Liver (tissue), 3 donors: ENCODE measurements around the gene HEPN1.

Experiments used
- FOXA1 ChIP-seq: IDR thresholded peaks from 2 replicates; pipeline ENCODE4 v1.6.1; 2016; ENCODE audit warnings: antibody characterized with exemption
- JUND ChIP-seq, 2 donors: IDR thresholded peaks; 2 replicates each; pipeline ENCODE4 v1.6.1; 2016; ENCODE audit warnings: antibody characterized with exemption in 2 of 2
- RXRA ChIP-seq, 2 donors: IDR thresholded peaks; 2 replicates each; pipeline ENCODE4 v1.6.1; 2017 to 2018; ENCODE audit warnings: antibody characterized with exemption in 2 of 2, mild to moderate bottlenecking in 1 of 2
- SP1 ChIP-seq: IDR thresholded peaks from 2 replicates; pipeline ENCODE4 v1.6.1; 2018; ENCODE audit warnings: antibody characterized with exemption, mild to moderate bottlenecking
- TF ChIP-seq, protein P1 (sequence below): fragments of 150-350 bp; IDR thresholded peaks from 2 replicates; pipeline ENCODE4 v1.5.1; 2017; ENCODE audit warnings: improper control_type of control experiment, low read depth, low read length; ENCODE audit not compliant: missing input control
- TF ChIP-seq, protein P2 (sequence below): IDR thresholded peaks from 2 replicates; pipeline ENCODE4 v1.6.1; 2016; ENCODE audit warnings: antibody characterized with exemption
- donor health status: healthy.
- donor health status: healthy.

GRCh38 chr11:124892750-124893454 is 26.1 kb upstream of the HEPN1 start:
- no peak for TF ChIP-seq JUND (IDR thresholded peaks at IDR 0.05)
- TF ChIP-seq, protein P1, sequence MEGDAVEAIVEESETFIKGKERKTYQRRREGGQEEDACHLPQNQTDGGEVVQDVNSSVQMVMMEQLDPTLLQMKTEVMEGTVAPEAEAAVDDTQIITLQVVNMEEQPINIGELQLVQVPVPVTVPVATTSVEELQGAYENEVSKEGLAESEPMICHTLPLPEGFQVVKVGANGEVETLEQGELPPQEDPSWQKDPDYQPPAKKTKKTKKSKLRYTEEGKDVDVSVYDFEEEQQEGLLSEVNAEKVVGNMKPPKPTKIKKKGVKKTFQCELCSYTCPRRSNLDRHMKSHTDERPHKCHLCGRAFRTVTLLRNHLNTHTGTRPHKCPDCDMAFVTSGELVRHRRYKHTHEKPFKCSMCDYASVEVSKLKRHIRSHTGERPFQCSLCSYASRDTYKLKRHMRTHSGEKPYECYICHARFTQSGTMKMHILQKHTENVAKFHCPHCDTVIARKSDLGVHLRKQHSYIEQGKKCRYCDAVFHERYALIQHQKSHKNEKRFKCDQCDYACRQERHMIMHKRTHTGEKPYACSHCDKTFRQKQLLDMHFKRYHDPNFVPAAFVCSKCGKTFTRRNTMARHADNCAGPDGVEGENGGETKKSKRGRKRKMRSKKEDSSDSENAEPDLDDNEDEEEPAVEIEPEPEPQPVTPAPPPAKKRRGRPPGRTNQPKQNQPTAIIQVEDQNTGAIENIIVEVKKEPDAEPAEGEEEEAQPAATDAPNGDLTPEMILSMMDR, result no peak
- TF ChIP-seq SP1, result peak; percentile 15
- TF ChIP-seq, protein P2, sequence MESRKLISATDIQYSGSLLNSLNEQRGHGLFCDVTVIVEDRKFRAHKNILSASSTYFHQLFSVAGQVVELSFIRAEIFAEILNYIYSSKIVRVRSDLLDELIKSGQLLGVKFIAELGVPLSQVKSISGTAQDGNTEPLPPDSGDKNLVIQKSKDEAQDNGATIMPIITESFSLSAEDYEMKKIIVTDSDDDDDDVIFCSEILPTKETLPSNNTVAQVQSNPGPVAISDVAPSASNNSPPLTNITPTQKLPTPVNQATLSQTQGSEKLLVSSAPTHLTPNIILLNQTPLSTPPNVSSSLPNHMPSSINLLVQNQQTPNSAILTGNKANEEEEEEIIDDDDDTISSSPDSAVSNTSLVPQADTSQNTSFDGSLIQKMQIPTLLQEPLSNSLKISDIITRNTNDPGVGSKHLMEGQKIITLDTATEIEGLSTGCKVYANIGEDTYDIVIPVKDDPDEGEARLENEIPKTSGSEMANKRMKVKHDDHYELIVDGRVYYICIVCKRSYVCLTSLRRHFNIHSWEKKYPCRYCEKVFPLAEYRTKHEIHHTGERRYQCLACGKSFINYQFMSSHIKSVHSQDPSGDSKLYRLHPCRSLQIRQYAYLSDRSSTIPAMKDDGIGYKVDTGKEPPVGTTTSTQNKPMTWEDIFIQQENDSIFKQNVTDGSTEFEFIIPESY, result no peak
- no peak for TF ChIP-seq FOXA1
- no peak for TF ChIP-seq RXRA (IDR thresholded peaks at IDR 0.05)
